Subcutaneous abdominal adipose tissue (tissue), 5 donors: ENCODE results near the gene SEC63.
"Not testable (repeated sequence)": the region's sequence is repeated elsewhere in the genome, so short reads cannot be mapped to it uniquely, and the experiment has no call there.

Source experiments
- H3K27ac ChIP-seq: one replicate; pipeline ENCODE4 v1.7.0; 2013; ENCODE audit warnings: low read depth, mild to moderate bottlenecking, inconsistent platforms, low read length, moderate library complexity
- H3K27me3 ChIP-seq, 5 donors: one replicate each; pipeline ENCODE4 v1.7.0; 2013; ENCODE audit warnings: low read length in 5 of 5, inconsistent platforms in 1 of 5; ENCODE audit not compliant: control insufficient read depth in 5 of 5, insufficient read depth in 4 of 5
- H3K36me3 ChIP-seq, 5 donors: one replicate each; pipeline ENCODE4 v1.7.0; 2013; ENCODE audit warnings: low read length in 5 of 5; ENCODE audit not compliant: control insufficient read depth in 5 of 5, insufficient read depth in 5 of 5
- H3K4me1 ChIP-seq, 5 donors: one replicate each; pipeline ENCODE4 v1.7.0; 2013; ENCODE audit warnings: low read length in 5 of 5, mild to moderate bottlenecking in 3 of 5, moderate library complexity in 1 of 5; ENCODE audit not compliant: control insufficient read depth in 5 of 5, insufficient read depth in 5 of 5
- H3K4me3 ChIP-seq, 5 donors: one replicate each; pipeline ENCODE4 v1.7.0; 2013; ENCODE audit warnings: low read length in 5 of 5, low read depth in 1 of 5
- H3K9ac ChIP-seq, 5 donors: one replicate each; pipeline ENCODE4 v1.7.0; 2013; ENCODE audit warnings: low read length in 5 of 5, mild to moderate bottlenecking in 4 of 5, moderate library complexity in 3 of 5
- H3K9me3 ChIP-seq, 5 donors: one replicate each; pipeline ENCODE4 v1.7.0; 2013; ENCODE audit warnings: low read length in 5 of 5; ENCODE audit not compliant: control insufficient read depth in 5 of 5
- donor health status: healthy.
- donor health status: healthy.
- donor health status: healthy.
- donor health status: healthy.
- donor health status: healthy.

SEC63 gene

DNA sequence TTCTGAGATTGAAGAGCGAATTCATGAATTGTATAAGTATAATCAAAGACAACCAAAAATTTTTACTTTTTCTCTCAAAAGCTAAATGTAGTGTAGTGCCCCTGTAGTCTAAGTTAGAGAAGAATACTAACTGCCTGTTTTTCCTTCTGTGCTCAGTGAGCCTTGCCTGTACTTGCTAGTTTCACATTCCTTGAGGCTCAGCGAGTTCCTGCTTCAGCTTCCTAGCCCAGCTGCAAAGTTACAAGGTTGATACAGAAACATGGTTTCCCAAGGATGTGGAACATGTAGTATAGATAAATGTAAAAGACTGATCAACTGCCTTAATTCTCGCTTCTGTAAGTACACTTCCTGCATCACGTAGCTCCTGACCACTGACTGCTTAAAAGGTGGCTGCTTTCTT, 33.1 kb upstream of the SEC63 start:
- no peak overlapping the region for H3K27ac ChIP-seq
- no peaks in the 10 kb centered on the region for H3K27me3 ChIP-seq
- H3K4me1 ChIP-seq, result peaks cover 0 to 12% (median 0%) of the 10 kb centered on the region in 5 donors

DNA sequence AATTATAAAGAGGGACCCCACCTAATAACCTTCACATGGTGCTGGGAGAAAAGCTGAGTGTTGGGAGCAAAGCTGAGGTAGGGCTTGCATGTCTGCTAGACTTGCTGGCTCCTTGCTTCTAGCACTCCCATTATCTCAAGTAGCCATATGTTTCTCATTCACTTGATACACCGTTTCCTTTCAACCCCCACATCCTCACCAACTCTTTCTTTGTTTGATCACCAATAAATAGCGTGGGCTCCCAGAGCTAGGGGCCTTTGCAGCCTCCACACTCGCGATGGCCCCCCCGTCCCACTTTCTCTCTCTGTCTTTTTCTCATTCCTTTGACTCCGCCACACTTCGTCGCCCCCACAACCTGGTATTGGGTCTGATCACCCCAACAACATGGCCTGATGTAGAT, 32.6 kb upstream of the SEC63 start:
- not testable (repeated sequence) for H3K27ac ChIP-seq, H3K9ac ChIP-seq, H3K27me3 ChIP-seq, H3K36me3 ChIP-seq, H3K9me3 ChIP-seq, H3K4me3 ChIP-seq
- H3K4me1 ChIP-seq, result peaks cover 0 to 12% (median 0%) of the 10 kb centered on the region in 5 donors

More for the DNA sequence above, 33.1 kb upstream of the SEC63 start:
- no peaks in the 10 kb centered on the region for H3K36me3 ChIP-seq
- H3K9ac ChIP-seq, result no peak overlapping the region
- H3K9me3 ChIP-seq, result no peaks in the 10 kb centered on the region
- H3K4me3 ChIP-seq, result no peak overlapping the region

DNA sequence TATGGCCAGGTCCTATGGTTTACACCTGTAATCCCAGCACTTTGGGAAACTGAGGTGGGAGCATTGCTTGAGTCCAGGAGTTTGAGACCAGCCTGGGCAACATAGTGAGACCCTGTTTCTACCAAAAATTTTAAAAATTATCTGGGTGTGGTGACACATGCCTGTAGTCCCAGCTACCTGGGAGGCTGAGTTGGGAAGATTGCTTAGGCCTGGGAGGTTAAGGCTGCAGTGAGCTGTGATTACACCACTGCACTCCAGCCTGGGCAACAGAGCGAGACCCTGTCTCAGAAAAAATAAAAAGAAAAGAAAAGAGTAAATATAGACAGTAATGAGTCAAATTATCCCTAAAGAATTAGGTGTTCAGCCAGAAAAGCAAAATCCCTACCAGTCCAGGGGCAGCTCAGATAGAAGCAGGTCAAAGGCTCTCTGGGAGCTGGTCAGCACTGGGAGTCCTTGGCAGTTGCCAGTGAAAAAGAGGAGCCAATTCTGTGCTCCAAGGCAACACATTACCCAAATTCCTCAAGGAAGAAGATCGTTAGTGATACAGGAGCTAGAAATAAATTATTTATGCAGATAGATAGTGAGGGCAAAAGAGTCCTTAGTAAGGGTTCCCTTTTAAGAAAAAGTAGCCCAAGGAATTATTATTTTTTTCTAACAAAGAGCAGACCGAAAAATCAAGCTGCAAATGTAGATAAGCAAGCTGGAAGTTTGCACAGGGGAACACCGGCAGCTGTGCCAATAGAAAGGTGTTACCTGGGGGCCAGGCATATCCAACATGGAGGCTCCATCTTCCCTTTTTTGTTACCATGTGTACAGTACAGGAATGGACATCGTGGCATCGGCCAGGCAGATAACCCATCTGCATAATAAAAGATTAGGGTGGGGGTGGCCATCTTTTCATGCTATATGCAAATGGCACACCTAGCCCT, 31.4 kb upstream of the SEC63 start:
- Histone ChIP-seq H3K9ac (no peak overlapping the region), H3K4me3 (no peak overlapping the region), H3K27me3 (no peaks in the 10 kb centered on the region), H3K36me3 (no peaks in the 10 kb centered on the region), H3K4me1 (peaks cover 0 to 12% (median 0%) of the 10 kb centered on the region in 5 donors), H3K27ac (no peak overlapping the region), H3K9me3 (peaks cover 0 to 3% (median 0%) of the 10 kb centered on the region in 5 donors)

DNA sequence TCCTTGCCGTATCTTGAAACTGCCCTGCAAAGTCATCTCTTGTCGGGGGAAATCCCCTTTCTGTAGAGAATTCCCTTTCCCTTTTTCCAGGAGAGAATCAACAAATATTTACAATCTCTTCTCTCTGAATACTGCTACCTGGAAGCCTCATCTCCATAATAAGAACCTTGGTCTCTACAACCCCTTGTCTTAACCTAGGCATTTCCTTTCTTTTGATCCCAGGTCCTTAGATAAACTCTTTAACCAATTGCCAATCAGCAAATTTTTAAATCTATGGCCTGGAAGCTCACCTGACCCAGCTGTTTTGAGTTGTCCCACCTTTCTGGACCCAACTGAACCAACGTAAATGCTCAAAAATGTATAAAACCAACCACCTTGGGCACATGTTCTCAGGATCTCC, 30.6 kb upstream of the SEC63 start:
- Histone ChIP-seq H3K36me3 (no peaks in the 10 kb centered on the region), H3K27ac (no peak overlapping the region)

DNA sequence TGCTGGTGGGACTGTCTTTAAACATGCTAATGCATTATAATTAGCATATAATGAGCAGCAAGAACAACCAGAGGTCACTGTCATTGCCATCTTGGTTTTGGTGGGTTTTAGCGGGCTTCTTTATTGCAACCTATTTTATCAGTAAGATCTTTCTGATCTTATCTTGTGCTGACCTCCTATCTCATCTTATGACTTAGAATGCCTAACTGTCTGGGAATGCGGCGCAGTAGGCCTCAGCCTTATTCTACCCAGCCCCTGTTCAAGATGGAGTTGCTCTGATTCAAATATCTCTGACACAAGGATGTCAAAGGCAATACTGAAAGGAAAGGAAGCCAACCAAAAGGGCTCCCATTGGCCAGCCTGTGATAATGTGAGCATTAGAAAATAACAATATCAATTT, 29.8 kb upstream of the SEC63 start:
- Histone ChIP-seq H3K27ac (no peak overlapping the region), H3K4me3 (no peak overlapping the region), H3K4me1 (peaks cover 0 to 12% (median 0%) of the 10 kb centered on the region in 5 donors), H3K9me3 (peaks cover 0 to 3% (median 0%) of the 10 kb centered on the region in 5 donors), H3K9ac (no peak overlapping the region), H3K36me3 (no peaks in the 10 kb centered on the region), H3K27me3 (no peaks in the 10 kb centered on the region)

More for the DNA sequence above, 30.6 kb upstream of the SEC63 start:
- Histone ChIP-seq H3K9ac (no peak overlapping the region), H3K27me3 (no peaks in the 10 kb centered on the region), H3K9me3 (peaks cover 0 to 3% (median 0%) of the 10 kb centered on the region in 5 donors), H3K4me3 (no peak overlapping the region), H3K4me1 (peaks cover 0 to 12% (median 0%) of the 10 kb centered on the region in 5 donors)

DNA sequence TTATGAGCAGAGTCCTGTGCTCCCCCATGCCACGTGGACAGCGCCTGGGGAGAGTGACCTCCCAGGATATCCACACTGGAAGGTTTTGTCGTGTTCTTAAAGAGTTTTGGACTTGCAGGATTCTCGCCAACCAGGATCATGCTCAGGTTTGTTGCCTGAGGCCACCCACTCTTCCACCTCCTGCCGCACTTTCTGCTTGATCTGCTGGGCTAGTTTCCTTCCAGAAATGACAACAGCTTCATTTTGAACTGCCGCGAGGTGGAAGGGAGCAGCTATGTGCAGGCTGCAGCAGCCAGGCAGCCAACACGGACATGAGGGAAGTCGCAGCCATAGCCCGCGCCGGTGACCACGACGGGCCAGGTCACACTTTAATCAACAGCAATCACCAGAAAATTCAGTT, 27.7 kb upstream of the SEC63 start:
- no peak overlapping the region for H3K4me3 ChIP-seq
- no peak overlapping the region for H3K27ac ChIP-seq
- no peak overlapping the region for H3K9ac ChIP-seq
- H3K36me3 ChIP-seq, result no peaks in the 10 kb centered on the region
- H3K27me3 ChIP-seq, result no peaks in the 10 kb centered on the region
- H3K4me1 ChIP-seq, result peaks cover 0 to 12% (median 0%) of the 10 kb centered on the region in 5 donors
- H3K9me3 ChIP-seq, result peaks cover 0 to 3% (median 0%) of the 10 kb centered on the region in 5 donors

DNA sequence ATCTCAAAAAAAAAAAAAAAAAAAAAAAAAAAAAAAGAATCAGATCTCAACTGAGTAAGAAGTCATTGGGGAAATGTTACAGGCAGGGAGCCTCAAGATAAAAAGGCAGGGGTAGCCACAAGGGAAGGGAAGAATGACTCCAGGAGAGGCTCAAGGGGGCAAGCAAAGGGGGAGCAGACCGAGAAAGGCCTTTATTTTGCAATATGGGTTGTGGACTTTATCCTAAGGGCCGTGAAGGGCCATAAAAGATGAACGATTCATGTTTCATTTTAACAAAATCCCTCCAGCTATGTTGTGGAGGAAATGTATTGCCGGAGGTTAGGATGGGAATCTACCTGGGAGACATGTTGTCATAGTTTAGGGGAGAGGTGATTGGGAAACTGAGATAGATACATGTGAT, 25.8 kb upstream of the SEC63 start:
- no peak overlapping the region for H3K9ac ChIP-seq
- H3K36me3 ChIP-seq, result no peaks in the 10 kb centered on the region
- H3K4me1 ChIP-seq, result peaks cover 0 to 2% (median 0%) of the 10 kb centered on the region in 5 donors
- H3K27me3 ChIP-seq, result no peaks in the 10 kb centered on the region
- H3K4me3 ChIP-seq, result no peak overlapping the region
- H3K27ac ChIP-seq, result no peak overlapping the region
- peaks cover 0 to 3% (median 0%) of the 10 kb centered on the region in 5 donors for H3K9me3 ChIP-seq

DNA sequence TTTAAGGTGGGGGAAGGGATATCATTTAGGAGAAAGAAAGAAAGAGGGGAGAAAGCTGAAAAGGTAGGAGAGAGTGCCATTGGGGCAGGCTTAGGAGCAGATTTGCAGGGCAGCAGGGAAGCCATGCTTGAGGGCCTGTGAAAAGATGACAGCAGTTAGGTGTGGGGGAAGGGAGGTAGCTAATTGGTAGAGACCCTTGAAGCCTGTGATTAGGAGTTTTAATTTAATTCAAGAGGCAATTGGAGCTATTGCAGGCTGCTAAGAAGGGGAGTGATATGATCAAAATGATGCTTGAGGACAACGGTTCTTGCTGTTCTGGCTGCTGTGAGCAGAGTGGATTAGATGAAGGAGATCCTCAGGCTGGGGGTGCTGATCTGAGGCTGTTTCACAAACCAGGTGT, 24.5 kb upstream of the SEC63 start:
- Histone ChIP-seq H3K4me1 (no peaks in the 10 kb centered on the region), H3K9ac (no peak overlapping the region), H3K27ac (no peak overlapping the region), H3K9me3 (peaks cover 0 to 3% (median 0%) of the 10 kb centered on the region in 5 donors), H3K36me3 (no peaks in the 10 kb centered on the region), H3K27me3 (no peaks in the 10 kb centered on the region), H3K4me3 (no peak overlapping the region)

DNA sequence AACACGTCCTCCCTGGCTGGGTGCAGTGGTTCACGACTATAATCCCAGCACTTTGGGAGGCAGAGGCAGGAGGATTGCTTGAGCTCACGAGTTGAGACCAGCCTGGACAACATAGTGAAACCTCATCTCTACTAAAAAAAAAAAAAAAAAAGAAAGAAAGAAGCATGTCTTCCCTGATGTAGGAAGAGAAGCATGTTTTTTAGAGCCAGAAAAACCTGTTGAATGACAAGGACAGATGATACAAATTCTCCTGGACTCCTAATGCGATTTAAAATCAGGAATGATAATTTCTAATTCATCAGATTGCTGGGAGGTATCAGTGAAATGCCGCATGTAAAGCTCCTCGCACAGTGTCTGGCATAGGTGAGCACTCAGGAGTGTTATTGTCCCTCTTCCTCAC, 23.7 kb upstream of the SEC63 start:
- Histone ChIP-seq H3K9ac (no peak overlapping the region), H3K9me3 (peaks cover 0 to 3% (median 0%) of the 10 kb centered on the region in 5 donors), H3K27ac (no peak overlapping the region), H3K36me3 (no peaks in the 10 kb centered on the region), H3K4me3 (no peak overlapping the region), H3K4me1 (no peaks in the 10 kb centered on the region), H3K27me3 (no peaks in the 10 kb centered on the region)

DNA sequence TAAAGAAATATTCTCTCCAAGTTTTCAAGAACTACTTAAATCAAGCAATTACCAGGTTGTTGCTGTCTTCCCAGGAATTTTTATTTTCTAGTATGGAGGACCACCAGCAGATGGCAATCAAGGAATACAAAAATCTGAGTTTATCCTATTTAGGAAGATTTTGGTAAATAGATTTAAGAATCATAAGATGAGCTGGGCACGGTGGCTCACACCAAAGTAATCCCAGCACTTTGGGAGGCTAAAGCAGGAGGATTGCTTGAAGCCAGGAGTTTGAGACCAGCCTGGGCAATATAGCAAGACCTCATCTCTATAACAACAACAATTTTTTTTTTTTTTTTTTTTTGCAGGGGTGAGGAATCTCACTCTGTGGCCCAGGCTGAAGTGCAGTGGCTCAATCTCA, 19.3 kb upstream of the SEC63 start:
- no peaks in the 10 kb centered on the region for H3K9me3 ChIP-seq
- no peaks in the 10 kb centered on the region for H3K36me3 ChIP-seq
- H3K4me1 ChIP-seq, result no peaks in the 10 kb centered on the region
- no peak overlapping the region for H3K9ac ChIP-seq
- no peak overlapping the region for H3K4me3 ChIP-seq
- H3K27ac ChIP-seq, result no peak overlapping the region
- H3K27me3 ChIP-seq, result no peaks in the 10 kb centered on the region
